GM18858 (cell line): ENCODE measurements around the gene C1QTNF7.

Experiments
- ATAC-seq: cut with Tn5 transposase; IDR thresholded peaks from one replicate; pipeline ENCODE4 v1.9.1; 2021; ENCODE audit not compliant: unreplicated experiment

The C1QTNF7 gene

GRCh38 chr4:15413623-15414019 is 14.2 kb upstream of the C1QTNF7 start:
- ATAC-seq = no peak

GRCh38 chr4:15414551-15415091 is 13.2 kb upstream of the C1QTNF7 start:
- no peak for ATAC-seq

- no peak for ATAC-seq
These were observed 11.2 kb upstream of the C1QTNF7 start for GRCh38 chr4:15416357-15417232.

- no peak for ATAC-seq
These were observed 10.6 kb upstream of the C1QTNF7 start for GRCh38 chr4:15417233-15417660.

GRCh38 chr4:15418956-15419355 is 8.9 kb upstream of the C1QTNF7 start:
- no peak for ATAC-seq

GRCh38 chr4:15420642-15421041 is 7.2 kb upstream of the C1QTNF7 start:
- no peak for ATAC-seq

GRCh38 chr4:15423285-15423711 is 4.5 kb upstream of the C1QTNF7 start:
- ATAC-seq = no peak

- ATAC-seq = no peak
These were observed 2.3 kb upstream of the C1QTNF7 start for GRCh38 chr4:15425520-15425919.

GRCh38 chr4:15427161-15427560 is 672 bp upstream of the C1QTNF7 start:
- no peak for ATAC-seq

- no peak for ATAC-seq
These were observed 778 bp downstream of the C1QTNF7 start for GRCh38 chr4:15428611-15429010.

- no peak for ATAC-seq
These were observed 6.3 kb downstream of the C1QTNF7 start for GRCh38 chr4:15434091-15434490.

GRCh38 chr4:15434676-15435075 is 6.8 kb downstream of the C1QTNF7 start:
- no peak for ATAC-seq

- no peak for ATAC-seq
These were observed 8.7 kb downstream of the C1QTNF7 start for GRCh38 chr4:15436513-15436912.

- no peak for ATAC-seq
These were observed 11.2 kb downstream of the C1QTNF7 start for GRCh38 chr4:15438939-15439524.

- ATAC-seq = no peak
These were observed 15.7 kb downstream of the C1QTNF7 start for GRCh38 chr4:15443371-15444160.

GRCh38 chr4:15444276-15444675 is 16.4 kb downstream of the C1QTNF7 start:
- ATAC-seq = no peak

- ATAC-seq = no peak
These were observed 17.2 kb downstream of the C1QTNF7 start for GRCh38 chr4:15444879-15445547.

- no peak for ATAC-seq
These were observed 23.5 kb downstream of the C1QTNF7 start for GRCh38 chr4:15451181-15451865.

GRCh38 chr4:15451866-15452765 is 24.3 kb downstream of the C1QTNF7 start:
- ATAC-seq = no peak
